ENCODE measurements around the gene ETV6.

ETV6 gene

DNA sequence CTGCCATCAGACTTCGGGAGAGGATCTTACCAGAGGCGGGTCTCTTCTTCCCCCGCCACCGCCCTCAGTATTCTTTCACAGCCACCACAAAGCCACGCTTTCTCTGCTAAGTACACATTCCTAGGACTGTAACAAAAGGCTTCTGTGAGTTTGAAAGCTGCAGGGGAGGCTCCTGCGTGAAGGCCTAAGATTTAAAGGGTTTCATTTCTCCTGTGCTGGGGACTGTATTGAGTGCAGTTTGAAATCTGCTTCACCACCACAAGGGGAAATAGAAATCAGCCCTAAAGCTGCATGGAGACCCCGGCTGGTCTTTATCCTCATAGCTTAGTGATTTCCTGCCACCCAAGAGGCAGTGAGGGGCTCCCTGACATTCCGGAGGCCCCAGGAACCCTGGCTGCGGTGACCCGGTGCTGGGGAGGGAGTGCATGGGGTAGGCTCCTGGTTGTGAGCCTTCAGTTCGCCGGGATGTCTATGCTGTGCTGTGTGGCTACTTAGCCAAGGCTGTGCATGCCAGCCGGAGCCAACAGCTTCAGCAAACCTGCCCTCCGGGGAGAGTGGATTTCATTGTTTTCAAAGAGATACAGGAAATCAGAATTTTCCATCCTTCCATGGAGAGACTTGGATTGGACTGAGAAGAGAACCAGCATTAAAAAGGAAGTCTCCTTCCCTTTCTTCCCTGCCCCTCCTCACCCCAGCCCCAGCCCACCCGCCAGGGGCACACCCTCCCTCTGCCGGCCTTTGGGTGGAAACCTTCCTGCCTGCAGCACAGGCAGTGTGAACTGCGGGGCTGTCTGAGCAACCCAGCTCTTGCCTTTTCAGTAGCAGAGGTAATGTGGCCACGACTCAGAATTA is 163.3 kb downstream of the ETV6 start:
- Histone ChIP-seq H3K27ac (peak overlapping the region; percentile 88), H2AFZ (ENCODE audit: low read depth) (peak overlapping the region; percentile 35; the same call in 1 of the 2 replicates), H3K4me3 (IDR thresholded peaks at IDR 0.05; ENCODE audit: insufficient read depth, low read depth, low read length) (no peak overlapping the region), H3K4me1 (ENCODE audit: low read depth, poor library complexity, severe bottlenecking) (peaks cover 51% of the 10 kb centered on the region), H3K79me2 (ENCODE audit: insufficient read depth, low read depth) (no peaks in the 10 kb centered on the region), H4K20me1 (ENCODE audit: insufficient read depth) (no peaks in the 10 kb centered on the region), H3K27me3 (ENCODE audit: insufficient read depth, low read depth) (no peaks in the 10 kb centered on the region), H3K4me2 (peak overlapping the region; percentile 78), H3K9ac (peak overlapping the region; percentile 60; the same call in 1 of the 2 replicates), H3K36me3 (ENCODE audit: insufficient read depth) (no peaks in the 10 kb centered on the region)
- TF ChIP-seq, protein P1, sequence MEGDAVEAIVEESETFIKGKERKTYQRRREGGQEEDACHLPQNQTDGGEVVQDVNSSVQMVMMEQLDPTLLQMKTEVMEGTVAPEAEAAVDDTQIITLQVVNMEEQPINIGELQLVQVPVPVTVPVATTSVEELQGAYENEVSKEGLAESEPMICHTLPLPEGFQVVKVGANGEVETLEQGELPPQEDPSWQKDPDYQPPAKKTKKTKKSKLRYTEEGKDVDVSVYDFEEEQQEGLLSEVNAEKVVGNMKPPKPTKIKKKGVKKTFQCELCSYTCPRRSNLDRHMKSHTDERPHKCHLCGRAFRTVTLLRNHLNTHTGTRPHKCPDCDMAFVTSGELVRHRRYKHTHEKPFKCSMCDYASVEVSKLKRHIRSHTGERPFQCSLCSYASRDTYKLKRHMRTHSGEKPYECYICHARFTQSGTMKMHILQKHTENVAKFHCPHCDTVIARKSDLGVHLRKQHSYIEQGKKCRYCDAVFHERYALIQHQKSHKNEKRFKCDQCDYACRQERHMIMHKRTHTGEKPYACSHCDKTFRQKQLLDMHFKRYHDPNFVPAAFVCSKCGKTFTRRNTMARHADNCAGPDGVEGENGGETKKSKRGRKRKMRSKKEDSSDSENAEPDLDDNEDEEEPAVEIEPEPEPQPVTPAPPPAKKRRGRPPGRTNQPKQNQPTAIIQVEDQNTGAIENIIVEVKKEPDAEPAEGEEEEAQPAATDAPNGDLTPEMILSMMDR (conservative IDR thresholded peaks at IDR 0.05; ENCODE audit: low read depth, low read length) = no peak; the same call in 1 of the 2 replicates

DNA sequence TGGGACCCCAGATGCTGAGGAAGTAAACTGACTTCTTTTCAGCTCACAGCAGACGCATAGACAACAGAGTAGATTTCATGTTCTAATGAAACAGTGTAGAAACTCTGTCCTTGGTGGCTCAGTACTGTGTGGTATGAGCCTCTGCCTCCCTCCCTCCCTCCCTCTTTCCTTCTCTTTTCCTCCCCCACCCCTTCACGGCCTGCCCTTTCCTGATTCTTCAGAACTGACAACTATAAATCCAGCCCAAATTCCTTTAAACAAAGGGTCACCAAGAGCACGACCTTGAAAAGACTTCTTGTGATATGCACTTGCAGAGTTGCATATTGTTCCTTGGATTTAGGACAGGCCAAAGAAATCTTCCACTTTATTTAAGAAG is 164.0 kb downstream of the ETV6 start:
- H3K79me2 ChIP-seq (ENCODE audit: insufficient read depth, low read depth) = no peaks in the 10 kb centered on the region
- H3K36me3 ChIP-seq (ENCODE audit: insufficient read depth) = no peaks in the 10 kb centered on the region
- 0 out of 2 replicates have a peak overlapping the region, but pooled peaks have one; percentile 35 for H2AFZ ChIP-seq (ENCODE audit: low read depth)
- H3K27me3 ChIP-seq (ENCODE audit: insufficient read depth, low read depth) = no peaks in the 10 kb centered on the region
- TF ChIP-seq, protein P1 (conservative IDR thresholded peaks at IDR 0.05; ENCODE audit: low read depth, low read length) = no peak; the same call in 1 of the 2 replicates
- peak overlapping the region; percentile 78 for H3K4me2 ChIP-seq
- peaks cover 53% of the 10 kb centered on the region for H3K4me1 ChIP-seq (ENCODE audit: low read depth, poor library complexity, severe bottlenecking)
- no peak overlapping the region for H3K4me3 ChIP-seq (IDR thresholded peaks at IDR 0.05; ENCODE audit: insufficient read depth, low read depth, low read length)
- peak overlapping the region; percentile 88 for H3K27ac ChIP-seq
- peak overlapping the region; percentile 60; the same call in 1 of the 2 replicates for H3K9ac ChIP-seq
- H4K20me1 ChIP-seq (ENCODE audit: insufficient read depth) = no peaks in the 10 kb centered on the region

DNA sequence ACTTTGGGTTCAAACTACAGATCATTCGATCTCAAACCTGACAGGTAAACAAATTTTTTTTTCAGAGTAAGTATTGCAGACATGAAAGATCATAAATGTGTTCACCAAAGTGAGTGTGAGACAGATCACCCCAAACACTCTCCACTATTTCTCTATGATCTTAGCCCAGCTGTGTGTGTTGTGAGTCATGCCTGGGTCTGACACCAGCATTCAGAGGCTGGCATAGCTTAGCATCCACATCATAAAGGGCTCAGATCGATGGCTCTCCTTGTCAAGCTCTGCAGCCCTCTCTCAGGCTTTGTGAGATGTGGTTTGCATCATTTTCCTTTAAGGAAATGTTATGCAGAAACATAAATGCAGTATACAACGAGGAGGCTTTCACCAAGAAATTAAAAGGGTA is 164.9 kb downstream of the ETV6 start:
- Histone ChIP-seq H3K27ac (peak overlapping the region; percentile 88; the same call in 1 of the 2 replicates), H3K4me3 (IDR thresholded peaks at IDR 0.05; ENCODE audit: insufficient read depth, low read depth, low read length) (no peak overlapping the region), H3K4me1 (ENCODE audit: low read depth, poor library complexity, severe bottlenecking) (peaks cover 62% of the 10 kb centered on the region), H3K4me2 (peak overlapping the region; percentile 78), H2AFZ (ENCODE audit: low read depth) (no peak overlapping the region), H3K9ac (no peak overlapping the region; the same call in 1 of the 2 replicates), H3K79me2 (ENCODE audit: insufficient read depth, low read depth) (no peaks in the 10 kb centered on the region), H3K27me3 (ENCODE audit: insufficient read depth, low read depth) (no peaks in the 10 kb centered on the region), H4K20me1 (ENCODE audit: insufficient read depth) (no peaks in the 10 kb centered on the region), H3K36me3 (ENCODE audit: insufficient read depth) (no peaks in the 10 kb centered on the region)
- TF ChIP-seq, protein P1 (conservative IDR thresholded peaks at IDR 0.05; ENCODE audit: low read depth, low read length) = no peak

DNA sequence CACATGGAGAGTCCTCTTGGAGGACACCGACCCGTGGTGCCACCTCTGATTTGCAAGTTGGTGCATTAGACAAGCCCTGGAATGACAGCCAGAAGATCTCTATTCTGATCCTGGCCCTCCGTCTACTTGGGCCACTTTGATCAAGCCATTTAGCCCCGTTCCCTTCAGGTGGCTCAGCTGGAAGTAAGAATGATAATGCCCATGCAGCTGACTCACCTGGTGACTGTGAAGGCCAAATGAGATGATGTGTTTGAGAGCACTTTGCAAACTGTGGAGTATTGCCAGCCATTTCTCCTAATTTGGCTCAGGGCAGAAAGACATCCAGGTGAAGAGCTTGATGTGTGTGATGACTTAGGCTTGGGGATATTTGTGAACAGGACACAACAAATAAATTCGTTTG is 165.9 kb downstream of the ETV6 start:
- no peaks in the 10 kb centered on the region for H3K36me3 ChIP-seq (ENCODE audit: insufficient read depth)
- H3K27me3 ChIP-seq (ENCODE audit: insufficient read depth, low read depth) = no peaks in the 10 kb centered on the region
- no peak overlapping the region for H3K27ac ChIP-seq
- H3K4me3 ChIP-seq (IDR thresholded peaks at IDR 0.05; ENCODE audit: insufficient read depth, low read depth, low read length) = no peak overlapping the region
- no peak overlapping the region for H3K9ac ChIP-seq
- TF ChIP-seq, protein P1 (conservative IDR thresholded peaks at IDR 0.05; ENCODE audit: low read depth, low read length) = no peak
- no peaks in the 10 kb centered on the region for H4K20me1 ChIP-seq (ENCODE audit: insufficient read depth)
- H3K4me1 ChIP-seq (ENCODE audit: low read depth, poor library complexity, severe bottlenecking) = peaks cover 65% of the 10 kb centered on the region
- H3K4me2 ChIP-seq = no peak overlapping the region
- H2AFZ ChIP-seq (ENCODE audit: low read depth) = no peak overlapping the region
- H3K79me2 ChIP-seq (ENCODE audit: insufficient read depth, low read depth) = no peaks in the 10 kb centered on the region

All from KMS-11 (cell line).